Lower leg skin (tissue), 4 donors: ENCODE results near the gene PSME2. TPM values are rescaled to one million over a fixed set of nuclear protein-coding genes. Genes with fewer than 3 reads are reported as not detected.
"Not testable (repeated sequence)": the region's sequence is repeated elsewhere in the genome, so short reads cannot be mapped to it uniquely, and the experiment has no call there.

ENCODE experiments used
- DNase-seq, 2 donors: peaks; one replicate each; pipeline ENCODE4 v3.0.0-alpha.2; 2019; ENCODE audit warnings: low spot score in 2 of 2
- H3K4me3 ChIP-seq: fragments of 200-600 bp; sonication (generic); 2 replicates; pipeline ENCODE4 v1.5.1; 2017; ENCODE audit warnings: mild to moderate bottlenecking, low read depth; ENCODE audit not compliant: poor library complexity, severe bottlenecking
- POLR2A ChIP-seq, 2 donors: fragments of 450-650 bp; IDR thresholded peaks; one replicate each; pipeline ENCODE4 v1.6.1; 2016 to 2017; ENCODE audit warnings: antibody characterized with exemption in 2 of 2, mild to moderate bottlenecking in 1 of 2, moderate library complexity in 1 of 2
- WGBS, 2 donors: methylation state at CpG; one replicate each; pipeline ENCODE4 v1.1.5; 2018; 5-methylcytosine and 5-hydroxymethylcytosine counted together
- intact Hi-C: fragments of 100-400 bp; cut with DNase I; formaldehyde crosslinking; loops from one replicate; pipeline ENCODE4 v1.15.0; 2023; ENCODE audit warnings: low total_unique reads
- total RNA-seq, 4 donors: library from RNA; depleted of rRNA; stranded (reverse); fragments of >200 nt; gene quantifications; one replicate each; pipeline ENCODE4 v1.1.0, GENCODE V29; 2016
- TF ChIP-seq, protein P1 (sequence below), 3 donors: fragments of 450-650 bp; IDR thresholded peaks; one replicate each; pipeline ENCODE4 v1.5.1; 2016; ENCODE audit warnings: antibody characterized with exemption in 3 of 3, mild to moderate bottlenecking in 3 of 3, moderate library complexity in 2 of 3

Gene PSME2
- total RNA-seq, 4 donors from 2014 or later: 23.2 to 50.2 (median 31.2) TPM

DNA sequence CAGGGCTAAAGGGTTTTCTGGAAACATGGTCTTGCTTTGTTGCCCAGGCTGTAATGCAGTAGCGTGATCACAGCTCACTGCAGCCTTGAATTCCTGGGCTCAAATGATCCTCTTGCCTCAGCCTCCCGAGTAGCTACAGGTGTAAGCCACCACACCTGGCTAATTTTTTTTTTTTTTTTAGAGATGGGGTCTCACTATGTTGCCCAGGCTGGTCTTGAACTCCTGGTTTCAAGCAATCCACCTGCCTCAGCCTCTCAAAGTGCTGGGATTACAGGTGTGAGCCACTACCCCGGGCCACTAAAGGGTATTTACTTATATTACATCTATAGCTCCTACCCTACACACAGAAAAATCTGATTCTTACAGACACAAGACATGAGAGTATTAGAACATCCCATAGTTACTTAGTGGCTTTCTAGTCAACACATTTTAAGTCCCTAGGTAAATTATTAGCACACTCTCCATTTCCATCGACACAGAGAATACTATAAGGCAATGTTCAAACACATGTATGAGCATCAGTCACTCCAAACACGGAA lies 38.0 kb downstream of the PSME2 start:
- no peak overlapping the region for H3K4me3 ChIP-seq
- 49 to 50% methylated on average over 5 of the region's 5 CpGs for WGBS, 2 donors
- intact Hi-C loops: loop anchor here (5.0 kb wide), 1 partner anchor 51 kb away; no protein-coding TSS in a partner anchor
- no peak for DNase-seq
- TF ChIP-seq, protein P1, sequence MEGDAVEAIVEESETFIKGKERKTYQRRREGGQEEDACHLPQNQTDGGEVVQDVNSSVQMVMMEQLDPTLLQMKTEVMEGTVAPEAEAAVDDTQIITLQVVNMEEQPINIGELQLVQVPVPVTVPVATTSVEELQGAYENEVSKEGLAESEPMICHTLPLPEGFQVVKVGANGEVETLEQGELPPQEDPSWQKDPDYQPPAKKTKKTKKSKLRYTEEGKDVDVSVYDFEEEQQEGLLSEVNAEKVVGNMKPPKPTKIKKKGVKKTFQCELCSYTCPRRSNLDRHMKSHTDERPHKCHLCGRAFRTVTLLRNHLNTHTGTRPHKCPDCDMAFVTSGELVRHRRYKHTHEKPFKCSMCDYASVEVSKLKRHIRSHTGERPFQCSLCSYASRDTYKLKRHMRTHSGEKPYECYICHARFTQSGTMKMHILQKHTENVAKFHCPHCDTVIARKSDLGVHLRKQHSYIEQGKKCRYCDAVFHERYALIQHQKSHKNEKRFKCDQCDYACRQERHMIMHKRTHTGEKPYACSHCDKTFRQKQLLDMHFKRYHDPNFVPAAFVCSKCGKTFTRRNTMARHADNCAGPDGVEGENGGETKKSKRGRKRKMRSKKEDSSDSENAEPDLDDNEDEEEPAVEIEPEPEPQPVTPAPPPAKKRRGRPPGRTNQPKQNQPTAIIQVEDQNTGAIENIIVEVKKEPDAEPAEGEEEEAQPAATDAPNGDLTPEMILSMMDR (IDR thresholded peaks at IDR 0.05): no peak
- no peak for TF ChIP-seq POLR2A (IDR thresholded peaks at IDR 0.05)

DNA sequence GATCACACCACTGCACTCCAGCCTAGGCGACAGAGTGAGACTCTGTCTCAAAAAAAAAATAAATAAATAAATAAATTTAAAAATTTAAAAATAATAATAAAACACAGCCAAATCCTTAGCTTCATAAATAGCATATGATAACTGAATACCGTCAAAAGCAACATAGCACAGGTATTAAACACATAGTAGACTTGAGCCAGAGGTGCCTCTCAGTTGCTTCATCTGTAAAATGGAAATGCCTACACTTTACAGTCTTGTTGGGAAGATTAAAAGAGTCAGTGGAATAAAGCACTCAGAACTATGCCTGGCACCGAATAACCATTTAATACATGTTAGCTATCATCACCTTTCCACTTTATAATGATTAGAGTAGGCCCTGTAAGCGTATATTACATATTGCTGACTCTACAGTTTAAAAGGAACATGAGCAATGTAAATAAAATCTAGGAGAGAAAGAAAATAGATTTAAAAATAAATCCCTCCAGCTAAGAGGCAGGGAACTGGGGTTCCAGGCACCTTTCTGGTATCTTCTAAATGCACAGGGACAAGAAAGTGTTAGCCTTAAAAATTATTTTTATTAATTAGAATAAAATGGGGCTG lies 39.6 kb downstream of the PSME2 start:
- TF ChIP-seq, protein P1 (IDR thresholded peaks at IDR 0.05): no peak
- no peak for TF ChIP-seq POLR2A (IDR thresholded peaks at IDR 0.05)
- 85 to 87% methylated on average over 4 of the region's 4 CpGs for whole genome bisulfite sequencing, 2 donors
- no peak for DNase-seq
- no peak overlapping the region for H3K4me3 ChIP-seq
- intact Hi-C loops: loop anchor here (5.0 kb wide), 1 partner anchor 49 kb away; no protein-coding TSS in a partner anchor

DNA sequence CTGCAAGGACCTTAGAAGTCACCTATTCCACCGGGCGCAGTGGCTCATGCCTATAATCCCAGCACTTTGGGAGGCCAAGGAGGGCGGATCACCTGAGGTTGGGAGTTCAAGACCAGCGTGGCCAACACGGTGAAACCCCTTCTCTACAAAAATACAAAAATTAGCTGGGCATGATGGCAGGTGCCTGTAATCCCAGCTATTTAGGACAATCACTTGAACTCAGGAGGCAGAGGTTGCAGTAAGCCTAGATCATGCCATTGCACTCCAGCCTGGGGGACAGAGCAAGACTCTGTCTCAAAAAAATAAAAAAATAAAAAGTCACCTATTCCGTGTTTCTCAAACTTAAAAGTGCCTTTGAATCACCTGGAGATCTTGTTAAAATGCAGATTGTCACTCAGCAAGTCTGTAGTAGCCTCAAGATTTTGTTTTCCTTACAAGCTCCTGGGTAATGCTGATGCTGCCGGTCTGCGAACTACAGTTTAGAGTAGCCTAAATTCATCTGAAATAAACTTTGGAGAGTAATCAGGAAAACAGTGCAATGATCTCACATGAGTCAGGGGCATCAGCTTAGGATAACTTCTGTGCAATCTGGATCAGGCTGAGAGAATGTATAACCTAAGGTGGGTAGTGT lies 40.7 kb downstream of the PSME2 start:
- not testable (repeated sequence) for H3K4me3 ChIP-seq, DNase-seq
- 89 to 90% methylated on average over 8 of the region's 8 CpGs for WGBS, 2 donors
- intact Hi-C loops: loop anchor here (5.0 kb wide), 1 partner anchor 48 kb away; no protein-coding TSS in a partner anchor

DNA sequence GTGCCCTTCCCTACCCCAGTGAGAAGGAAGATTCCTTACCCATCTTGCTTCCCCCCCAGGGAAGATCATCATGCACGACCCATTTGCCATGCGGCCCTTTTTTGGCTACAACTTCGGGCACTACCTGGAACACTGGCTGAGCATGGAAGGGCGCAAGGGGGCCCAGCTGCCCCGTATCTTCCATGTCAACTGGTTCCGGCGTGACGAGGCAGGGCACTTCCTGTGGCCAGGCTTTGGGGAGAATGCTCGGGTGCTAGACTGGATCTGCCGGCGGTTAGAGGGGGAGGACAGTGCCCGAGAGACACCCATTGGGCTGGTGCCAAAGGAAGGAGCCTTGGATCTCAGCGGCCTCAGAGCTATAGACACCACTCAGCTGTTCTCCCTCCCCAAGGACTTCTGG lies 43.0 kb downstream of the PSME2 start:
- DNase-seq: no peak
- intact Hi-C loops: no loop called here
- TF ChIP-seq, protein P1 (IDR thresholded peaks at IDR 0.05): no peak
- TF ChIP-seq POLR2A (IDR thresholded peaks at IDR 0.05): no peak
- WGBS, 2 donors: 90 to 98% methylated on average over 13 of the region's 13 CpGs
- H3K4me3 ChIP-seq: no peak overlapping the region

DNA sequence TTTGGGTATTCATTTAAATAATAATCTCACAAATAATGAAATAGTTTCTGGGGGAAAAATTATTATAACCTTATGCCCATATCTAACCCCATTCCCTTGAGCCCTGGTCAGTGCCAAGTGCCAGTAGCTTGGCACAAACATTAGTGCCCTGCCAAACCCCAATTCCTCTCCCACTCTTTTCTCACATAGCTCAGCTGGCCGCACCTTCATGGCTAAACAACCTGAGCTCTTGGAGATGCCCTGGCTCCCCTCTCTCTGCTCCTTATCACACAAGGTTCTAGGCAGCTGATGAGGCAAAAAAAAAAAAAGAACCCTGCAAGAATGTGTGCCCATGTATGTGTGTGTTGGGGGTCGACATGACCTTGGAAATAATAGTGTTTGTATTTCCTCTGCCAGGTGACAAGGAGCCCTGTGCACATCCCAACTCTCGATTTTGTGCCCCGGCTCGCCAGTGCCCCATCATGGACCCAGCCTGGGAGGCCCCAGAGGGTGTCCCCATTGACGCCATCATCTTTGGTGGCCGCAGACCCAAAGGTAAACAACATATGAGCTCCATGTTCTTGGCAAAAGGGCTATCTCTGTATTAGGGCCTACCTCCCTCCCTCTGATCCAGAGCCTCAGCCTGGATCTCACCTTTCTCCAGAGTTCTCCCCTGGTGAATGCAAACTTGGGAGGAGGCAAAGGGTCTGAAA lies 43.9 kb downstream of the PSME2 start:
- TF ChIP-seq, protein P1 (IDR thresholded peaks at IDR 0.05): no peak
- TF ChIP-seq POLR2A (IDR thresholded peaks at IDR 0.05): no peak
- WGBS, 2 donors: 86 to 93% methylated on average over 7 of the region's 7 CpGs
- intact Hi-C loops: no loop called here
- no peak for DNase-seq
- no peak overlapping the region for H3K4me3 ChIP-seq

DNA sequence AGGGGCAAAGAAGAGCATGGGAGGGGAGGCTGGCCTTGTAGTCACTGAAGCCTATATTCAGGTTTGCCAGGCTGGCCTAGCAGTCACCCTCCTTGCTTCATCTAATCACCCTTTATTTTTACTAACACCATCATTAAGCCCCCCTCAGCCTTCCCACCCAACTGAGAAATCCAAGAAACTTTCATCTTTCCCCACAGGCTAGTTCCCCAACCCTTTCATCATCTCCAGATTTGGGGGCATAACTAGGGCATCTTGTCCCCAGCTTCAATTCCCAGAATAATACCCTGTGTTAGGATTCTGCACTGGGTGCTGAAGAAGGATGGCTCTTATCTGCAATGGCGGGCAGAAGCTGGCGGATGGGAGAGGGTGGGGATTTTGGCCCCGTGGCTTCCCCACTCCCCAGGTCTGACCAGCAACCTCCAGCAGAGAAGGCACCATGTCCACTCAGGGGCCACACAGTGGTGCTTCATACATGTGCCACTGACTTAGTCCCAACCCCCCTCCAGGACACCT lies 45.4 kb downstream of the PSME2 start:
- intact Hi-C loops: no loop called here
- DNase-seq: no peak
- 90 to 94% methylated on average over 3 of the region's 3 CpGs for whole genome bisulfite sequencing, 2 donors
- H3K4me3 ChIP-seq: no peak overlapping the region
- TF ChIP-seq, protein P1 (IDR thresholded peaks at IDR 0.05): no peak
- TF ChIP-seq POLR2A (IDR thresholded peaks at IDR 0.05): no peak
